ENCODE data around the gene DDT. TPM values are rescaled to one million over a fixed set of nuclear protein-coding genes. Genes with fewer than 3 reads are reported as not detected.
"Not testable (repeated sequence)": the region's sequence is repeated elsewhere in the genome, so short reads cannot be mapped to it uniquely, and the experiment has no call there.

DDT gene
- total RNA-seq, 1 donor from 2014 or later, result 87.7 TPM

DNA sequence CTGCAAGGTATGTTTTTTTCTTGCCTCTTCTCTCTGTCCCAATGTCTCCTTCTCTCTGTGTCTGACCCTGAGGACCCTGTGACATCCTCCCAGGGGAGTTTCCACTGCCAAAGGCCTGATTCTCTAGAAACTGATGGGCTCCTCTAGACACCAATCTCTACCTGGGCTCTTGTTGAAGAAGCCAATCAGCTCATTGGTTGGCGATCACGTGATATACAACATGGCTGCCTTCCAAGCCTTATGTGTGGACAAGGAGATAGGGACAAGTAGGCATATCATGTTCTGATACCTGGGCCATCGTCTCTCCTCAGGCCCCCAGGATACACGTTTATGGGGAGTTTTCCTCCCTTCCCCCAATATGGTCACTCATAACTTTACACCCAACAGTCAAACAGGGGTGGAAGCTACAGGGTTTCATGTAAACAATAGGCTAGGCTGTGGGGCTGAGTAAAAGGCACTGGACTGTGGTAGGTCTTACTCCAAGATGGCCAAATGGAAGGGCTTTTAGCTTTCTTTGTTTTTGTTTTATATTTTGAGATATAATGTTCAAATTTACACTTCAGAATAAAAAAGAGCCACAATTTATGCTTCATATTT is 19.4 kb upstream of the DDT start:
- intact Hi-C loops (cut with micrococcal nuclease), result not testable (repeated sequence)

DNA sequence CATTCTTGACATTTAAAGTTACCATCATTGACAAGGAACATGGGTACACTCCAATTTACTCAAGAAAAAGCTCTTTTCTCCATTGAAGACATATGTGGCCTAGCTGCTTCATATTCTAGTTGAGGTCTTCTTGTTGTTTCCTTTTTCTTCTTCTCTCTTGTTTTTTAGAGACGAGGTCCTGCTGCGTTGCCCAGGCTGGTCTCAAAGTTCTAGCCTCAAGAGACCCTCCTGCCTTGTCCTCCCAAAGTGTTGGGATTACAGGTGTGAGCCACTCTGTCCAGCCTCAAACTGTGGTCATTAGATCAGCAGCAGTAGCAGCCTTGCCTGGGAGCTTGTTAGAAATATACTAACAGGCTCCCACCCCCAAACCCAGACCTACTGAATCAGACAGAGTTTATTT is 18.8 kb upstream of the DDT start:
- intact Hi-C loops (cut with micrococcal nuclease), result not testable (repeated sequence)

DNA sequence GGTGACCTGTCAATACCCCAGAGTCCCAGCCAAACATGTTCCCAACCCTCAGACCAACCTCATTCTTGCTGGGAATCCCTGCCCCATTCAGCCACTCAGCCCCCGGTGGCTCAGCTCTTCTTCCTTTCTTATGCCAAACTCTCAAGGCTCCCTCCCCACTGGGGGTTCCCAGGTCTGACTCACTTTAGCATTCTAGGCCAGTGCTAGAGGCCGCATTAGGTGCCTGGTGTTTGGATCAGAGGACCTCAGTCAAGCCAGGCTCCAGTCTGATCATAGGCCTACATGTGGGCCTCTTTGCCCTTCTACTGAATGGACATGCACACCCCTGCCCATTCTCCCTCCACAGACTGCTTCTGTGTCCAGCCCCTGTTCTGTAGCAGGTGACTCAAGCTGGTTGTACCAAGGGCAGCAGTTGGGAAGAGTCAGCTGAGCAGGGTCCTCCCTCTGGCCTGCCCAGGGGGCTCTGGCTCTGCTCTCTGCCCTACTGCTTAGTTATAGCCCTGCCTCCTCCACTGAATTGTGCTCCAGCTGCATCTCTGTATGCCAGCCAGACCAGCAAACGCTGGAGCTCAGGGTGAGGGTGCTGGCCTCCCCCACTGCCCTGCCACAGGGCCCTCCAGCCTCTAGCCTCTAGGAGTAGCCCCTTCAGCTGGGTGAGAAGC is 15.5 kb upstream of the DDT start:
- intact Hi-C loops (cut with micrococcal nuclease), result loop anchor here (5.0 to 10.0 kb wide), 2 partner anchors 435 to 538 kb away; partner anchors contain the start of gene ADORA2A

DNA sequence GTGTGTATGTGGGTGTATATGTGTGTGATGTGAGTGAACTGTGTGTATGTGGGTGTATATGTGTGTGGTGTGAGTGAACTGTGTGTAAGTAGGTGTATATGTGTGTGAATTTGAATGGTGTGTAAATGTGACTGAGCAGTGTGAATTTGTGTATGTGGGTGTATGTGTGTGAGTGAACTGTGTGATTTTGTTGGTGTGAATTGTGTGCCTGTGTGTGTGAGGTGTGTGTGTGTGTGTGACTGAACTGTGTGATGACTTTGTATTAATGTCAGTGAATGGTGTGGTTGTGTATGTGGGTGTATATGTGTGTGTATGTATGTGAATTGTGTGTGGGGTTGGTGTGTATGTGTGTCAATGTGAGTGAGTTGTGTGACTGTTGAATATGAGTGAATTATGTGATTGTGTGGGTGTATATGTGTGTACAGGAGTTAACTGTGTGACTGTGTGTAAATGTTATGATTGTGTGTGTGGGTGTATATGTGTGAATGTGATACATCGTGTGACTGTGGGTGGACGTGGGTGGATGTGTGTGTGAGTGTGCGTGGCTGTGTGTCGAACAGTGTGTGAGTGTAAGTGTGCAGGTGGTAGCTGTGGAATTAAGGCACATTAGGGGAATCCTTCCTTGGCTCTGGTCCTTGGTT is 12.4 kb upstream of the DDT start:
- intact Hi-C loops (cut with micrococcal nuclease), result loop anchor here (5.0 to 10.0 kb wide), 2 partner anchors 438 to 541 kb away; partner anchors contain the start of gene ADORA2A

DNA sequence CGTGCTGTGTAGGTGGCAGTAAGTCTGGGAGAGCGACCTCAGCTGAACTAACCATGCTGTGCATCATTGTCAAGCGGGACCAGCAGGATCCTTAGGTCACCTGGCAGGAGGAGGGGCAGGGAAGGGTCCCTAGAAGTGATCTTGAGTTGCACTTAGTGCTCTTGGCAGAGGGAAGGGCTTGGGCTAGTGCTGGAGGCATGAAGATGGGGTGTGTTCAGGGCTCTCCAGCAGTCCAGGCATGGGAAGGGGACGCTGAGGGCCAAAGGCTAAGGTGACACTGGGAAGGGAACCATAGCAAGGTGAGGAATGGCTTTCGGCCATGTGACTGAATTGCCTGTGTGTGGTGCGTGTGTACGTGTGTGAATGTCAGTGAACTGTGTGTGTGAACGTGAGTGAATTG is 11.8 kb upstream of the DDT start:
- intact Hi-C loops (cut with micrococcal nuclease), result loop anchor here (5.0 to 10.0 kb wide), 2 partner anchors 439 to 541 kb away; partner anchors contain the start of gene ADORA2A

DNA sequence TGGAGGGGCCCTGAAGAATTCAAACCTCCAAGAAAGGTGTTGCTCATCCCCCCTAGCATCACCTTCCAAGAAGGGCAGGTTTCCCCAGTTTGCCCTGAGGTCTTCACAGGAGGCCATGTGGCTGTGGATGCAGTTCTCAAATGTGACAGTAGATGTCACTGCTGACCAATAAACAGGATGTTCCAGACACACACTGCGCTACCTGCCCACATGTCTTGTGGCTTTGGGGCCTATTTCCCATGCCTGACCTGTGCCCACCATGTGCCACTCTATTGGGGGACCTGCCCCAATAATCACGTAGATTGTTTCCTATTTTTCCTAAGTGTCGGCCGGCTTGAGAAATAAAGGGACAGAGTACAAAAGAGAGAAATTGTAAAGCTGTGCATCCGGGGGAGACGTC is 10.2 kb upstream of the DDT start:
- intact Hi-C loops (cut with micrococcal nuclease), result loop anchor here (5.0 to 10.0 kb wide), 2 partner anchors 173 to 440 kb away; partner anchors contain the start of gene ADORA2A

DNA sequence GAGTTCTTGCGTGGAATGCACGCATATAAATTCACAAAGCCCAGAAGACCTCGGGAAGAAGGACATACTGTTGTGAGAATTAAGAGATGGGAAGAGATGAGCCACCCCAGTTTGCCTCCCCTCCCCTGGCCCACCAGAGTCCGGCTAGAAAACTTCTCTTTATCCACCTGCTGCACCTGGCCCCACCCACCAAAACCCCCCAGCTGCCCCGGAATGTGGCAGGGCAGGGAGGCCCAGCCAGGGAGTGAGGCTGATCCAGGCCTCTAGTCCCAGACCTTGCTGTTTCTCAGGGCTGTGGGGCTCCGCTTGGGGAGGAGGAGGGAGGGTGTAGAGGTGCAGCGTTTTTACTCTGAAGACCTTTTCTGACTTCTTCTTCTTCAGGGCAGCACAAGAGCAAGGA is 6.3 kb upstream of the DDT start:
- intact Hi-C loops (cut with micrococcal nuclease), result loop anchor here (5.0 to 10.0 kb wide), 2 partner anchors 177 to 444 kb away; partner anchors contain the start of gene ADORA2A

DNA sequence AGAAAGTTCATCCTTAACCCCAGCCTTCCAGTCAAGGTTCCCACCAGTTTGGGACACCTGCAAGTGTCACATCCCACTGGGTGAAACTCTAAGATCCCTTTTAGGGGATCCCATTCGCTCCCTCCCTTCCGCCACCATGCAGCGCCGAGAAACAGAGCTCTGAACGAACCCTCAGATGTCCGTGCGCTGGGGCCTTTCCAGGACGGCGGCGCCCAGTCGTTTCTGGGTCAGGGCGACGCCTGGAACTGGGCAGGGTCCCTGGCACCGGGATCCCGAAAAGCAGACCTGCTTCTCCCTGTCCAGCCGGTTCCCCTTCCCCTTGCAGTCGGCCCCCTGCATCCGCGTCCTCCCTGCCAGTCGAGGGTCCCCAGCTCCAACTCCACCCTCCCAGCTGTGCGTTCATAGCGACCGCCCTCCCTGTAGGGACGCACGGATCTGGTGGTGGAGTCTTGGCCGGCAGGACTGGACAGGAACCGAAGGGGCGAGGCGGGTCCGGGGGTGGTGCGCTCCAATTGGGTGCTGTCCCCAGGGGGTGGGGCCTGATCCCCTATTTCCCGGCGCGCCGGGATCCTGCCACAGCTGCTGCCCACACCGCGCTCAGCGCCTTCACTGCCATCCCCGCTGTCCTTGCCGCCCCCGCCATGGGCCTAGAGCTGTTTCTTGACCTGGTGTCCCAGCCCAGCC is 5.5 kb upstream of the DDT start, which contains the start of gene GSTT2:
GSTT2 (plus strand) TSS at position 578 of the 684 bp plus-strand sequence.
- intact Hi-C loops (cut with micrococcal nuclease), result loop anchor here (5.0 to 10.0 kb wide), 2 partner anchors 178 to 445 kb away; partner anchors contain the start of gene ADORA2A

DNA sequence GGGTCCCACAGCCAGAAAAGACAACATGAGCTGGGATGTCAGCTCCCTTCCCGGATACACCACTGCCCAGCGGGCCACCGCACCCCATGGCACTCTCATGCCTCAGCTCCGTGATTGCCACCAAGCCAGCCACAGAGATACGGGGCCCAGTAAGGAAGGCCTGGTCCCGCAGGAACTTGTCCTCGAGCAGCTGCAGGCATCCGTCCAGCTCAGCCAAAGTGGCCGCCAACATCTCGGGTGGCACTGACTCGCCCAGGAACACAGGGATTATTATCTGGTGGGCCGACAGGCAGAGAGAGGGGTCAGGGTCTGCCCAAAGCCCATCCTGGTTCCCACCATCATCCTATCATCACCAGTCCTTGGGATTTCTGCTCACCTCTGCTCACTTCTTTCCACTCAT is 3.1 kb upstream of the DDT start:
- intact Hi-C loops (cut with micrococcal nuclease), result not testable (repeated sequence)

DNA sequence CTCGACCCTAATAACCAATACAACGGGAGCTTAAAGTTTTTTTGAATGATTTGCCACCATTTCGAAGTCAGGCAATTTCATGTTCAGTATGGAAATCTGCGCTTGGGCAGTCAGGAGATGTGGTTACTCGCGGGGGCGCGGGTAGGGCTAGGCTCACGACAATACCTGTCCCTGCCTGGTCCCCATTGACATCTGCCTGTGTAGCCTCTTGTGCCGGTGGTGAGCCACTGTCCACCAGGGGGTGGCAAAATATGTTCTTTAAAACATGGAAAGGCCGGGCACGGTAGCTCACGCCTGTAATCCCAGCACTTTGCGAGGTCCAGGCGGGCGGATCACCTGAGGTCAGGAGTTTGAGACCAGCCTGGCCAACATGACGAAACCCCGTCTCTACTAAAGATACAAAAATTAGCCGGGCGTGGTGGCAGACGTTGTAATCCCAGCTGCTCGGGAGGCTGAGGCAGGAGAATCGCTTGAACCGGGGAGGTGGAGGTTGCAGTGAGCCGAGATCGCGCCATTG is 653 bp upstream of the DDT start:
- intact Hi-C loops (cut with micrococcal nuclease), result not testable (repeated sequence)

DNA sequence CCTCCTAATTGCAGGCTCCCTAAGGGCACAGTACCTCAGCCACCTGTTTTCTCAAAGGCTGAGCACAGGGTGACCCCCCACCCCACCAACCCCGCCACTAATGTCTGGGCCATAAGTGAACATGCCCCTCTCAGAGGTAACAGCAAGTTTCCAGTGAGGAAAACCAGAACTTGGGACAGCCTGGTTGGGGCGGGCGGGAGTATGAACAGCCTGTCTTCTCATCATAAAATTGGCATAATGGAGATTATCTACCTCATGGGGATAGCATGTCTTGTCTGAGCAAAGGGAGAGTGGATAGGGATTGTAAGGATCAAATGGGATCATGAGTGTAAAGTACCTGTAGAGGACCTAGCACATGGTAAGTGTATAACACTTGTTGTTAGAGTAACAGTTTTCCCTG is 2.3 kb downstream of the DDT start:
- intact Hi-C loops (cut with micrococcal nuclease), result not testable (repeated sequence)

DNA sequence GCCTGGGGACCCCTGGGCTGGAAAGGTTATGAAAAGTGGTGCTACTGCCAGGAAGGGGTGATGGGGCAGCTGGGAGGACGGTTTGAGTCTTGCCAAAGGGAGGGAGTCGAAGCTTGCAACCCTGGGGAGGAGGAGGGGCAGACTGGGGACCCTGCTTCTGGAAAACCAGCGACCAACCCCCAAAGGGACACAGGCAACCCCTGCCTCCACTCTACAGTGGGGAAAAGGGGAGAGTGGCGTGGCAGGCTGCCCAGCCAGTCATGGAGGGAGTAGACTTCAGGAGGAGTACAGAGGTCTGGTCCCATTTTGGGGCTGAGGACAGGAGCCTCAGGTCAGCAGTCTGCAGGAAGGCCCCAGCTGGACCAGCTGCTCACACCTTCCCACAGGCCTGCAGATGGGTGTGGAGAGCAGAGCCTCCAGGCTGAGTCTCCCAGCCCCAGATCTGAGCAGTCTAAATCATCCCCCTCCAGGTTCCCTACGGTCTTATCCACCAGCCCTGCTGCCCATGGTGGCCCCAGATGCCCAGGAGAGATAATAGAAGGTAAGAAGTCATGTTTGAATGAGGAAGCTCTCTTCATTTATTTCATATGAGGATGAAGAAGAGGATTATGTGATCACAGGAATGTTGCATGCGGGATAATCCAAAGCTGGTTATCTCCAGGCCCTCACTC is 3.3 kb downstream of the DDT start:
- intact Hi-C loops (cut with micrococcal nuclease), result no loop called here

DNA sequence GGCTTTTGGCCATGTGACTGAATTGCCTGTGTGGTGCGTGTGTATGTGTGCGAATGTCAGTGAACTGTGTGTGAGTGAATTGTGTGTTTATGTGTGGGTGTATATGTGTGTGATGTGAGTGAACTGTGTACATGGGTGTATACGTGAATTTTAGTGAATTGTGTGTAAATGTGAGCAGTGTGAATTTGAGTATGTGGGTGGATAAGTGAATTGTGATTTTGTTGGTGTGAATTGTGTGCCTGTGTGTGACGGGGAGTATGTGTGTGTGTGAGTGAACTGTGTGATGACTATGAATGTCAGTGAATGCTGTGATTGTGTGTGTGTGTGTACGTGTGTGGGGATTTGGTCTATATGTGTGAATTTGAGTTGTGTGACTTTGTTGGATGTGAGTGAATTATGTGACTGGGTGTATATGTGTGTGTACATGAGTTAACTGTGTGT is 4.0 kb downstream of the DDT start:
- intact Hi-C loops (cut with micrococcal nuclease), result no loop called here

DNA sequence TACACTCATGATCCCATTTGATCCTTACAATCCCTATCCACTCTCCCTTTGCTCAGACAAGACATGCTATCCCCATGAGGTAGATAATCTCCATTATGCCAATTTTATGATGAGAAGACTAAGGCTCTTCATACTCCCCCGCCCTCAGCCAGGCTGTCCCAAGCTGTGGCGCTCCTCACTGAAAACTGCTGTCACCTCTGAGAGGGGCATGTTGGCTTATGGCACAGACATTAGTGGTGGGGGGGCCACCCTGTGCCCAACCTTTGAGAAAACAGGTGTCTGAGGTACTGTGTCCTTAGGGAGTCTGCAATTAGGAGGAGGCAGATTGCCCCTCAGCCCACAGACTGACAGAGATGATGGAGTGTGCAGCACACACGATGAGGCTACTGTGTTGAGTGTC is 5.2 kb downstream of the DDT start:
- intact Hi-C loops (cut with micrococcal nuclease), result no loop called here

DNA sequence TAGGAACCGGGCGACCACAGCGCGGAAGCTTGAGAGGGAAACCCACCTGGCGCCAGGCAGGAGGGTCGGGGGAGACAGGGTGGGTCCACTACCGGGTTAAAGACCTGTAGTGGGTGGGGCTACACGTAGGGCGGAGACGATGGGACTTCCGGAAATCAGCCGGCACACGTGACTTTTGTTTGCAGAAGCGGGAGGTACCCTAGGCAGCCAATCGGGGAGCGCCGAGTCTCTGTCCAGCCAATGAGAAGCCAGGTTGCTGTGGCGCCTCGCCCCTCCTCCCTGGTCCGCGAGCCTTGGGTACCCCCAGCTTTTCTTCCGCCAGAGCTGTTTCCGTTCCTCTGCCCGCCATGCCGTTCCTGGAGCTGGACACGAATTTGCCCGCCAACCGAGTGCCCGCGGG is 7.7 kb downstream of the DDT start, which contains the start of gene DDTL:
DDTL (plus strand) TSS at position 321 of the 400 bp plus-strand sequence; CDS start at position 348, 27 bp downstream.
- intact Hi-C loops (cut with micrococcal nuclease), result not testable (repeated sequence)

DNA sequence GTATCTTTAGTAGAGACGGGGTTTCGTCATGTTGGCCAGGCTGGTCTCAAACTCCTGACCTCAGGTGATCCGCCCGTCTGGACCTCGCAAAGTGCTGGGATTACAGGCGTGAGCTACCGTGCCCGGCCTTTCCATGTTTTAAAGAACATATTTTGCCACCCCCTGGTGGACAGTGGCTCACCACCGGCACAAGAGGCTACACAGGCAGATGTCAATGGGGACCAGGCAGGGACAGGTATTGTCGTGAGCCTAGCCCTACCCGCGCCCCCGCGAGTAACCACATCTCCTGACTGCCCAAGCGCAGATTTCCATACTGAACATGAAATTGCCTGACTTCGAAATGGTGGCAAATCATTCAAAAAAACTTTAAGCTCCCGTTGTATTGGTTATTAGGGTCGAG is 8.1 kb downstream of the DDT start:
- intact Hi-C loops (cut with micrococcal nuclease), result not testable (repeated sequence)

DNA sequence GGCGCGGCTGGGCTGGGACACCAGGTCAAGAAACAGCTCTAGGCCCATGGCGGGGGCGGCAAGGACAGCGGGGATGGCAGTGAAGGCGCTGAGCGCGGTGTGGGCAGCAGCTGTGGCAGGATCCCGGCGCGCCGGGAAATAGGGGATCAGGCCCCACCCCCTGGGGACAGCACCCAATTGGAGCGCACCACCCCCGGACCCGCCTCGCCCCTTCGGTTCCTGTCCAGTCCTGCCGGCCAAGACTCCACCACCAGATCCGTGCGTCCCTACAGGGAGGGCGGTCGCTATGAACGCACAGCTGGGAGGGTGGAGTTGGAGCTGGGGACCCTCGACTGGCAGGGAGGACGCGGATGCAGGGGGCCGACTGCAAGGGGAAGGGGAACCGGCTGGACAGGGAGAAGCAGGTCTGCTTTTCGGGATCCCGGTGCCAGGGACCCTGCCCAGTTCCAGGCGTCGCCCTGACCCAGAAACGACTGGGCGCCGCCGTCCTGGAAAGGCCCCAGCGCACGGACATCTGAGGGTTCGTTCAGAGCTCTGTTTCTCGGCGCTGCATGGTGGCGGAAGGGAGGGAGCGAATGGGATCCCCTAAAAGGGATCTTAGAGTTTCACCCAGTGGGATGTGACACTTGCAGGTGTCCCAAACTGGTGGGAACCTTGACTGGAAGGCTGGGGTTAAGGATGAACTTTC is 13.0 kb downstream of the DDT start, which contains the start of gene GSTT2B:
GSTT2B (minus strand) TSS at position 112 of the 688 bp plus-strand sequence; CDS start at position 48, 64 bp downstream.
- intact Hi-C loops (cut with micrococcal nuclease), result not testable (repeated sequence)

DNA sequence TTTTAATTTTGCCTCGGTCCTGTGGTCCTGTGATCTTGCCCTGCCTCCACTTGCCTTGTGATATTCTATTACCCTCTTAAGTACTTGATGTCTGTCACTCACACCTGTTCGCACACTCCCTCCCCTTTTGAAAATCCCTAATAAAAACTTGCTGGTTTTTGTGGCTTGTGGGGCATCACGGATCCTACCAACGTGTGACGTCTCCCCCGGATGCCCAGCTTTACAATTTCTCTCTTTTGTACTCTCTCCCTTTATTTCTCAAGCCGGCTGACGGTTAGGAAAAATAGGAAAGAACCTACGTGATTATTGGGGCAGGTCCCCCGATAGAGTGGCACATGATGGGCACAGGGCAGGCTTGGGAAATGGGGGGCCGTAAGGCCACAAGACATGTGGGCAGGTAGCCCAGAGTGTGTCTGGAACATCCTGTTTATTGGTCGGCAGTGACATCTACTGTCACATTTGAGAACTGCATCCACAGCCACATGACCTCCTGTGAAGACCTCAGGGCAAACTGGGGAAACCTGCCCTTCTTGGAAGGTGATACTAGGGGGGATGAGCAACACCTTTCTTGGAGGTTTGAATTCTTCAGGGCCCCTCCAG is 17.8 kb downstream of the DDT start:
- intact Hi-C loops (cut with micrococcal nuclease), result loop anchor here (5.0 kb wide), 4 partner anchors 94 to 414 kb away; partner anchors contain the start of gene CHCHD10

DNA sequence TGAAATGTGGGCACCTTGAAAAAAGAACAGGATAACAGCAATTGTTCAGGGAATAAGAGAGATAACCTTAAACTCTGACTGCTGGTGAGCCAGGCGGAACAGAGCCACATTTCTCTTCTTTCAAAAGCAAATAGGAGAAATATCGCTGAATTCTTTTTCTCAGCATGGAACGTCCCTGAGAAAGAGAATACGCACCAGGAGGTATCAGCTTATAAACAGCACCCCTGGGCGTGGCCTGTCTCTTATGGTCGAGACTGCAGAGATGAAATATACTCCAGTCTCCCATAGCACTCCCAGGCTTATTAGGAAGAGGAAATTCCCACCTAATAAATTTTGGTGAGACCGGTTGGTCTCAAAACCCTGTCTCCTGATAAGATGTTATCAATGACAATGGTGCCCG is 18.4 kb downstream of the DDT start:
- intact Hi-C loops (cut with micrococcal nuclease), result loop anchor here (5.0 kb wide), 4 partner anchors 94 to 414 kb away; partner anchors contain the start of gene CHCHD10

Measured in T-helper 1 cell treated with Interleukin-12 subunit alpha and Interleukin-12 subunit beta and Interleukin-4 antibody, amounts not matched to agents 30 ng/mL and 1 ng/mL, for 36 hours (primary cell).